KBM-7 (cell line): Measurements from ENCODE around the gene C1S.
"Not testable (repeated sequence)": the region's sequence is repeated elsewhere in the genome, so short reads cannot be mapped to it uniquely, and the experiment has no call there.

Experiments used
- DNase-seq: peaks from one replicate; pipeline ENCODE4 v3.0.0-alpha.2; 2015
- in situ Hi-C: fragments of 300-500 bp; cut with MboI; formaldehyde crosslinking; loops from 2 replicates; pipeline ENCODE4 v1.14.3; 2020; ENCODE audit warnings: low sequenced_read_pairs, low pct_unique_long_range_greater_than_20kb, mixed read lengths

Gene C1S

DNA sequence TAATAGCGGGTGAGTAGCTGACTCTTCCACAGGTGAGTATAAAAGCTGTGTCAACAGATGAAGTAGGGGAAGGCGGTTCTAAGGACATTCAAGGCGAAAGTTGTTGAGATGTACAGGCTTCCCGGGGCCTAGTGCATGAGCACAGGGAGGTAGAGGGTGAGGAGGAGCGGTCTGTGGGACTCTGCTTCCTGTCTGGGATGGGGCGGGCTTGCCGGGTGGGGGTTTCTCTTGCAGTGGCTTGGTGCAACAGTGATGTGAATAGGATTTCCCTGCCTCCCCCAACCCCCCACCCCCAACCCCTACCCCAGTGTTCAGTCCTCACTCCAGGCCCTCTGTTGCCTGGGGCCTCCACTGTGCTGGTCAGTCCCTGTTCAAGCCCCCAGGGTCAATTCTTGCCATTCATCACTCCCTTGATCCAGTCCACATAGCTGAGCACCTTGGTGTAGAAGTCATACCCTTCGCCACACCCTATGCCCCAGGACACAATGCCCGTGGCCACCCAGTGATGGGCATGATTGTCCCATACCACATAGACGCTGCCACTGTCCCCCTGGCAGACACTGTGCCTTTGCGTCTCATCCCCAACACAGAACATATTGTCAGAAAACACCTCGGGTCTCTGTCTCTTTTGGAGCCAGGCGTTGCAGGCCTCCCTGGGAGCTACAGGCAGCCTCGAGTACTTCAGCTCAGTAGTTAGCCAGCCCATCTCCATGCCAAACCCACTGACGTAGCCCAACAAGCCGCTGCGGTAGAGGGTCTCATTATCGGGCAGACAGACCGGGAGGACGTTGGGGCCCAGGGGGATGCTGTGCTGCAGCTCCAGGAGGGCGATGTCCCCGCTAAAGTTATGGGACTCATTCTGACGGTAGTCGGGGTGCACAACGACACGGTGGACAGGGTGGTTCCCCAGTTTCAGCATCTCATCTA, 35.8 kb downstream of the C1S start:
- DNase-seq: no peak
- in situ Hi-C loops: no loop called here

DNA sequence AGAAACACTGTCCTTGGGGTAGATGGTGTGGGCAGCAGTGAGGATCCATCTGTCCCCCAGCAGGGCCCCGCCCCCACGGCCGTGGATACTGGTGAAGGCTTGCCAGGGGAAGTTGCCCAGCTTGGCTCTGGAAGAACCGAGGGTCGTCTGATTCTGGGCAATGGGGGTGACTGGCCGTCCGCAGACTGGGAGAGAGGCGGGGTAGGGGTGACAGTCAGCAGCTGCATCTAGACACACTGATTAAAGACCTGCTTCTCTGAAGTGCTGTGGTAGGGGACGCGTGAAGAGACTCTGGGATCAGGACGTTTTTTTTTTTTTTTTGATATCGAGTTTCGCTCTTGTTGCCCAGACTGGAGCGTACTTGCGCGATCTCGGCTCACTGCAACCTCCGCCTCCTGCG, 36.5 kb downstream of the C1S start:
- in situ Hi-C loops: no loop called here
- no peak for DNase-seq

DNA sequence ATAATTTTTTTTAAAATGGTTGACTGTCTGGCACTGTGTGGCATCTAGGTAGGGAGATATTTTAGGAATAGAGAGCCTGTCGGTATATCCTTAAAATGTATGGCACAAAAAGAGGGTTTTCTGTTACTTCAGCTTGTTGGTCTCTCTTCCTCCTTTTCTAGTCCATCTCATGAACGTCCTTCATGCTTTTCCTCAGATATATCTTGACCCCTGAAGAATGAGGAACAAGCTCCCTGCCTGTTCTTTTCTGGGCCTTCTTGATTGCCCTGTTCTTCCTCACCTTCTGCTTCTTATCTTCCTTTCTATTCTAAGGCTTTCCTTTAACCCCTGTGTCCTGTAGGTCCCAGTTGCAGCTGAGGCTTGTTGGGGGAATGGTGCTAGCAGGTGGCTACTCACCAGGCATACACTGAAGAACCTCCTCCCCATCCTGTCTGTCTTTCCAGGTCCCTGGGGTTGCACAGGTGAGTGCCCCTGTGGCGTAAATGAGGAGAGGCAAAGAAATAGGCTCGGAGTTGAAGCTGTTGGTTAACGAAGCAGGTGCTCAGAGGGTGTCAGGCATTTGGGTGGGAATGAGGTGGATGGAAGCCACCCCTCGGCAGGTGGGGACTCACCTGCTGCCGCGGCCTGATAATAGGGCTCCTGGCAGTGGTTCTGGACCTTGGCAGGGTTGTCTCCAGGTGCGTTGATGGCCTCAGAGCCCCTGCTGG, 38.9 kb downstream of the C1S start:
- peak; percentile 62 for DNase-seq
- in situ Hi-C loops: no loop called here

DNA sequence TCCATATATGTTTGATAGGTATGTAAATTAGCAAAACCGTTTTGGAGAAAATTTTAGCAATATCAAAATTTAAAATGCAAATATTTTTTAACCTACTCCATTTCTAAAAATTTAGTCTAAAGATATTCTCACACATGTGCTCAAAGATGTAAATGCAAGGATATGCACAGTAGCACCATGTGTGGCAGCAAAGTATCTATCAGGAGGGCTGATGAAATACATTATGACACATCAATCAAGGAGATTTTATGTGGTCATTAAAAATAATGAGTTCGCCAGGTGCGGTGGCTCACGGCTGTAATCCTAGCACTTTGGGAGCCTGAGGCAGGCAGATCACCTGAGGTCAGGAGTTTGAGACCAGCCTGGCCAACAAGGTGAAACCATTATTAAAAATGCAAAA, 39.7 kb downstream of the C1S start:
- DNase-seq: no peak
- in situ Hi-C loops: no loop called here

DNA sequence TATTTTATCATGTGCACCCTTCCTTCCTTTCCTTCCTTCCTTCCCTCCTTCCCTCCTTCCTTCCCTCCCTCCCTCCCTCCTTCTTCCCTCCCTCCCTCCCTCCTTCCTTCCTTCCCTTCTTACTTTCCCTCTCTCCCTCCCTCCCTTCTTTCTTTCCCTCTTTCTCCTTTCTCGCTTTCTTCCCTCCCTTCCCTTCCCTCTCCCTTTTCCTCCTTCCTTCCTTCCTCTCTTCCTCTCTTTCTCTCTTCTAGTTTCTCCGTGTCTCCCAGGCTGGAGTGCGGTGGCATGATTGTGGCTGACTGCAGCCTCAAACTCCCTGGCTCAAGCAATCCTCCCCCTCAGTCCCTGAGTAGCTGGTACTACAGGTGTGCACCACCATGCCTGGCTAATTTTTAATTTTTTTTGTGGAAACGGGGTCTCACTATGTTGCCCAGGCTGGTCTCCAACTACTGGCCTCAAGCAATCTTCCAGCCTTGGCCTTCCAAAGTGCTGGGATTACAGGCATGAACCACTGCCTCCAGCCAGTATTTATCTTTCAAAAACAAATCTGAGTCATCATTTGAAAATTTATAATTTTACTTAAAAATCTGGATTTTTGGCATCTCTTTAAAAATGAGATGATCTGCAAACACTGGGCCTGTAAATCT, 40.7 kb downstream of the C1S start:
- in situ Hi-C loops: no loop called here
- DNase-seq: no peak

DNA sequence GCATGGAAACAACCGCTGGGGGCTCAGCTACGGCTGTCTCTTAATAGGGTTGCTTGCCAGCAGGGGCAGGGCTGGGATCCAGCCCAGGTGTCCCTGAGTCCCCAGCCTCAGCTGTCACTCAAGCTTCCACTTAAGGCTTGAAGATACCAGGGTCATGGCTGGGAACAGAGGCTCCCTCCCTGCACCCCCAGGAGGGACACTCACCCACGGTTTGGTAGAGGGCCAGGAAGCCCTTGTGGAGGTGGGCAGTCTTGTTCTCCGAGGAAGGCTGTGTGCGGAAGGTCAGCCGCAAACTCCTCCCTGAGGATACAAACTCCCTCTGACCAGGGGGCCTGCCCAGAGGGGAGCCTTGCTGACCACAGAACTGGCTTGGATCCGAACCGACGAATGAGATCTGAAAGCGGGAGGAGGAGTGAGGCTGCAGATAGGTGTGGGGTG, 41.2 kb downstream of the C1S start:
- no peak for DNase-seq
- in situ Hi-C loops: no loop called here

DNA sequence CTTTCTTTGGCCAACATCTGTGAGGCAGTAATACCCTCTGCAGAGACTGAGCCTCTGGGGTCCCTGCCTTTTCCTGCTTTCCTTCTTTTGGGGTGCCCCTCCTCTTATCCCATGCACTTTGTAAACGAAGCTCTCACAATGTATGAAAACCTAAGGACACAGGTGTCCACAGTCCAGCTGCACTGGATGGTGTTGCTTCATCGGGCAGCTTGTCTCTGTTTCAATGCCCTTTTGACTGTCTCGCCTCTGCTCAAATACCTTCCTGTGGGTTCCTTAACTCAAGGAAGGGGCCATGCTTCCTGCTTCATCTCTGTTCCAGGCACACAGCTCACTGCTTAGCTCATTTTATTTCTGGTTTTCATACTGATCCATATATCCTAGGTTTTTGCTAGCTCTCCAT, 42.1 kb downstream of the C1S start:
- in situ Hi-C loops: no loop called here
- no peak for DNase-seq

DNA sequence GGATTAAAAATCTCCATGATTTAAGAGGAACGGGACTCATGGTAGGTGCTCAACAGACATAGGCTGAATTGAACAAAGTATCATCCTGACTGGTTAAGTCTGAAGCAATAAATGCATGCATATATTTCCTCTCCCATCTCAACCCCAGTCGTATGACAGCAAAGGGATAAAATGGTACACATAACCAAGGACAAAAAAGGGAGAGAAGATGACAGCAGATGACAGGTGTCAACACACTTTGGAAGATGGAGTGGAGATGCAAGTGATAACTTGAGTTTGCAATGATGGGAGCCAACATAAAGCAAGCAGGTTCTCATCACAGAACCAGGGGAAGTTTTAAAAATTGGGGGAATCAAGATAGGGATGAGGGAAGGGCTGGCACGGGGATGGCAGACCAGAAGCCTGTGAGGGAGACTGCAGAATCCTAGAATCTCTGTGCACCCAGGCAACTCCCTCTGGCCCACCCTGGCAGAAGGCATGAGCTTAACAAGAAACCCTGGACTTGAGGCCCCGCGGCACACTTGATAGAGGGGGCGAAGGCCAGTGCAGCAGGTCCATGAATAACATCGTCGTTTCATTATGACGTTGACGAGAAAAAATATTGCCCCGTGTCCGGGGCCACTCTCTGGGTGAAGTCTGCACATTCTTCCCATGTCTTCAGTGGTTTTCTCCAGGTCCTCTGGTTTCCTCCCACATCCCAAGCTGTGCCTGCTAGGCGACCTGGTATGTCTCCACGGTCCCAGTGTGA, 43.5 kb downstream of the C1S start:
- DNase-seq: no peak
- in situ Hi-C loops: no loop called here

DNA sequence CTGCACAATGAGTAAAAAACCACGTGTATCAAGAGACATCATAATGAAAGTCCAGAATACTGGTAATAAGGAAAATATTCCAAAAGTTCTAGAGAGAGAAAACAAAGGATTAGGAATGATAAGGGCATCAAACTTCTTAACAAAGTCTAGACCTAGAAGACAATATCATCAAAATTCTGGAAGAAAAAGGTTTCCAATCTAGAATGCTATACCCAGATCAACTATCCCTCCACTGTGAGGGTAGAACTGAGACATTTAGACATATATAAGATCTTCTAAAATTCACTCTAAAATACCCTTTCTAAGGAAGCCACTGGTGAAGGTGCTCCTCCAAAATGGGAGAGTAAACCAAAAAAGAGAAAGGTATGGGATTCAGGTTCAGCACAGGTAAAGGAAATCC, 45.6 kb downstream of the C1S start:
- in situ Hi-C loops: no loop called here
- DNase-seq: no peak

DNA sequence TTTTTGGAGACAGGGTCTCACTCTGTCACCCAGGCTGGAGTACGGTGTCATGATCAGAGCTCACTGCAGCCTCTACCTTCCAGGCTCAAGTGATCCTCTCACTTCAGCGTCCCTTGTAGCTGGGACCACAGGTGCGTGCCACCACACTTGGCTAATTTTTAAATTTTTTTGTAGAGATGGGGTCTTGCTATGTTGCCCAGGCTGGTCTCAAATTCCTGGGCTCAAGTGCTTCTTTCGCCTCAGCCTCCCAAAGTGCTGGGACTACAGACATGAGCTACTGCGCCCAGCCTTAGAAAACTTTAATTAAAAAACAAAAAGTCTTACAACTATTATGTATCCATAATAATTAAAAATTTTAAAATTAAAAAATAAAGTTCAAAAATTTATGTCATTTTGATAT, 46.7 kb downstream of the C1S start:
- DNase-seq, in situ Hi-C loops: not testable (repeated sequence)

DNA sequence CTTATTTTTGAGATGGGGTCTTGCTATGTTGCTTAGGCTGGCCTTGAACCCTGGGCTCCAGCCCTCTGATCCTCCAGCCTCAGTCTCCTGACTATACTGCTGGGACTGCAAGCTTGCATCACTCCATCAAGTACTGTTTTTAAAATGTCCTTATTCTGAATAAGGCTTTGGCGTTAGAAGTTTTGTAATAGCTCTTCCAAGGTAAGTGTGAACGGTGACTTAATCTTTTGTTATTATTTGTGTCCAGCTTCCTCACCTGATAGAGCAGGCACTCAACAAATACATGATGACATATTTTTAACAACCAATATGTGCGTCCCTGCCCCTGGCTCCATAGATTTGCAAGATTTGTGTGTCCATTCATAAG, 47.1 kb downstream of the C1S start:
- in situ Hi-C loops: no loop called here
- no peak for DNase-seq

DNA sequence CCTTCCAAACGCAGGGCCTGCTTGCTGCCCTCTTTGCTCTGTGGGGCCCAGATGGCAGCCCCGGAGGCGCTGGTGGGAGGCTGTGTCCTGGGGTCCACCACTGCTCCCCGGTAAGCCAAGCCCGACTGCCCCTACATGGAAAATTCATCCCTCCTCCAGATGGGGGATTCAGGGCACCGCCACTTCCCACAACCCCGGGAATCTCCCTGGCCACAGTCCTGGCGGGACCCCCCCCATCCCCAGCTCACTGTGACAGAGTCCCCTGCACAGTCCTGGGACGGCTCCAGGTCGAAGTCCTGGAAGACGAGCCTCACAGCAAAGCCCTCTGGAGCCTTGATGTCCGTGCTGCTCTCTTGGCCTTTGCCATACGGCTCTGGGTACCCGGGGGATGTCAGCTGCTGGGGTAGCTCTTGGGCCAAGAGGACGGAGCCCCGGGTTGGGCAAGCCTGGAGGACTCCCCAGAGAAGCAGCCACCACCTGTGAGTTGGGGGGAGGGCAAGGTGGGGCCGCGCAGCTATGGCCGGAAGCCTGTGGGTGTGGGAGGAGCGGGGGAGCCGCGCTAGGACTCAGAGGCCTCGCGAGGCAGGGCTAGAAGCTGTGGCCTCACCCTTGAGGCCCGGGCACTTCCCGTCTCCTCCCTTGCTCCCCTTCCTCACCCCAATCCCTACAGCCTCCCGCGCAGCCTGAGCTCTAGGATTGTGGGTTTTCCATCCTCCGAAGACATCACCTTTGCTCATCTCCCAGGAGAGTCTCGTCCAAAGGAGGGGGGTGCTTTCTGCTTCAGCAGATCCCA, 47.7 kb downstream of the C1S start:
- DNase-seq: peak; percentile 93
- in situ Hi-C loops: no loop called here

DNA sequence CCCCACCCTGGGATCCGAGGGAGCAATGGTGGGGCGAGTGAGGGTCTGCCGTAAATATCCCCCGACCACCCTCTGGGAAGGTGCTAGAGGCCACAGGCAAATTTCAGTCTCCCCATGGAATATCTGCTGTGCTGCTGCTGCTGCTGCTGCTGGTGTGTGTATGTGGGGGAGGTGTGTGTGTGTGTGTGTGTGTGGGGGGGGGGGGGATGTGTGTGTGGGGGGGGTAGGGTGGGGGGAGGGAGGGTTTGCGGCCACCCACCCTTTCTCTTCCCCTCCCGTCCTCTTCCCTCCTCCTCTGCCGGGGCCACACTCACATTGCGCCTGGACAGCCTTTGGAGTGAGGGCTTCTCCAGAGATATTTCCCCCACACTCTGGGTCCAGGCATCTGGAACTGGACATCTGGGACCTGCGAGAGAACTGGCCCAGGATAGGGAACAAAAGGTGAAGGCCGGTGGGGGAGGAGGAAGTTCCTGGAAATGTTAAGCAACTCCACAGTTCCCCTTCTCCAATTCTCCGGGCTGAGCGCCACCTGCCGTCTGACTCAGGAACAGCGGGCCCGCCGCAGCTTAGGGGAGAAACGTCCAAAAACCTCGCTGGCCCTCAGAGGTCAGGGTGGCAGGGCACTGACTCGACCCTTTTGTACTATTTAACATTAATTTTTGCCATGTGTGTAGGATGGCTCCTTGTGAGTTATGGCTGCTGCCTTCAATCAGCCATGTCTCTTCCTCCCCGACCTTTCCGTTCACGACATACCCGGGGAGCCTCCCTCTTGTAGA, 48.5 kb downstream of the C1S start, which contains the start of gene C1RL:
Gene C1RL, minus strand, starts transcription at position 419 of the 776 bp plus-strand sequence. Its CDS starts 34 bp downstream, at position 385.
- in situ Hi-C loops: no loop called here
- DNase-seq: peak; percentile 92

DNA sequence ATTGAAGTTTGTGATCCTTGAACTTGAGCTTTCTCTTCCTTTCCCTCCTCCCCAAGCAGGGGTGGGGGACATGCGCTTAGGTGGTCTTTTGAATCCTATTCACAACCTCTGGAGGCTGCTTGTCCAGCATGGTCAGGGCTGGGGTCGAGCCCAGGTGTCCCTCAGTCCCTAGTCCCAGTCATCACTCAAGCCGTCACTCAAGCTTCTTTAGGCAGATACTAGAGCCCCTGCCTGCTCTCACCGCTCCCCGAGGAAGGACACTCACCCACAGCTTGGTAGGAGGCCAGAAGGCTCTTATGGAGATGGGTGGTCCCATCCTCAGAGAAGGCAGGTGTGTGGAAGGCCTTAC, 49.0 kb downstream of the C1S start:
- no peak for DNase-seq
- in situ Hi-C loops: no loop called here

DNA sequence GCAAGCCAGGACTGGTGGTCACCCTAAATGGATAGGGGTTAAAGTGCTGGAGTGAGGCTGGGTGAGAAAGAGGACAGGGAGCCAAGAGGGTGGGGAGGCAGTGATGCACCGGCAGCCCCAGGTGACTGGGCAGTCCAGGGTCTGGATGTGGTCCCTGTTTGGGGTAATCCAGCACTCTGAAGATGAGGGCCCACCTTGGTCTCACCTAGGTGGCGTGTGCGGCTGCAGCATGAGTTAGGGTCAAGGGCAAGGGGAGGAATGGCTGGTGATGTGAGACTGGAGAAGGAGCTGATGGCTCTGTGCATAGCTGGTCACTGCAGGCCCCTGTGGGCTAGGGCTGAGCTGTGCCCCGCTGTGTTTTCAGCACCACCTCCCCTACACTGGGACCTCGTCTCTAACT, 50.1 kb downstream of the C1S start:
- in situ Hi-C loops: no loop called here

DNA sequence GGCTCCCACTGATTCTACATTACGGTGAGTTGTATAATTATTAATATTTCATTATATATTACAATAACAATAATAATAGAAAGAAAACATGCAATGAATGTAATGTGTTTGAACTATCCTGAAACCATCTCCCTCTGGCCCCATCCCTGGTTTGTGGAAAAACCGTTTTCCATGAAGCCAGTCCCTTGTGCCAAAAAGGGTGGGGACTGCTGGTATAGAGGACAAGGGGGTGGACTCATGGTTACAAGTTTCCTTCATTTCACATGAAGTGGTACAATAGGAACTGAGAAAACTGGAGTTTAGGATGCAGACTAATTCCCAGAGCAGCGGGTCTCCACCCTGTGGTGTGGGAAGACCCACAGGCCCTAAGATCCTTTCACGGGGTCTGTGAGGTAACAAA, 51.5 kb downstream of the C1S start:
- in situ Hi-C loops: no loop called here
- no peak for DNase-seq

More for the DNA sequence above, 50.1 kb downstream of the C1S start:
- DNase-seq: no peak

DNA sequence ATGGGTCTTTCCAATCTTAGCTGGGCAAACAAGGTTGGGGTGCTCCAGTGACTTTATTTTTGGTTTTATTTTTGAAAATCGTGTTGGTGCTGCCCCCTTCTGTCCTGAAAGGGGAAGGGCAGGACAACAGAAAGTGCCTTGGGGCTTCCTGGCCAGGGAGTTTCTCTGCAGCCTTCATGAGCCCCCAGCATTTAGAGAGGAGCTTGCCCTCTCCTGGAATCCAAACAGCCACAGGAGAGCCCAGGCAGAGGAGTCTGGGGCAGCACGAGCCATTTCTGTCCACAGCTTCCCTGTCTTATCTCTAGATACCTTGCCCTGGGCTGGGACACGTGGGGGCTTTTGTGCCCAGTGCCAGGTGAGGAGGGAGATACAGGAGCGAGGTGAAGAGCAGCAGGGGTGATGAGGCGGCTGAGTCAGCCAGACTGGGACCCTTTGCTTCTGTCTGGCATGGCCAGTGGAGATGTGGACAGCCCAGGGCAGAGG, 52.9 kb downstream of the C1S start:
- in situ Hi-C loops: no loop called here
- DNase-seq: peak; percentile 70

DNA sequence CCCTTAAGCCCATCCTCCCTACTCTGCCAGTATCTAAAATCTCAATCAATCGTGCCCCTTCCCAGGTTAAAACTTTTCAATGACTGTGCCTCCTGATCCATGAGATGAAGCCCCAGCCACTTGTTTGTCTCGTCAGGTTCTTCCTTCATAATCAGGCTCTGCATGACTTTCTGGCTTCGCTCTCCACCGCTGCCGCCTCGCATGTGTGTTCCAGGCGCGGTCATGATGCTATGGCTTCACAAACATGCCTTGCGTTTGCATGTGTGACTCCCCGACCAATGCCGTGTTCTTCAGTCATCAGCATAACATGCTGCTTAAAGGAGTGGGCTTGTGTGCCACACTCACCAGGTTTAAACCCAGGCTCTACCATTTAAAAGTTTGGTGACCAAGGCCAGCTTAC, 53.5 kb downstream of the C1S start:
- in situ Hi-C loops: no loop called here
- no peak for DNase-seq
